ENCODE data around the gene VPS37C. TPM values are rescaled to one million over a fixed set of nuclear protein-coding genes. Genes with fewer than 3 reads are reported as not detected.

The VPS37C gene
- total RNA-seq, 1 experiment from 2014 or later: 23.1 TPM

GRCh38 chr11:61128947-61129638 lies 32.1 kb downstream of the VPS37C start:
- Histone ChIP-seq H3K36me3 (ENCODE audit: control insufficient read depth in 1 of 2, insufficient read depth in 2 of 2, low read length in 2 of 2) (no peaks in the 10 kb centered on the region), H2AFZ (ENCODE audit: low read depth, low read length, poor library complexity, severe bottlenecking) (no peak overlapping the region), H3K27me3 (ENCODE audit: insufficient read depth, low read length) (no peaks in the 10 kb centered on the region), H3K9me2 (ENCODE audit: insufficient read depth) (no peaks in the 10 kb centered on the region), H3K27ac (ENCODE audit: low read depth, low read length) (no peak overlapping the region), H3K4me3 (replicated peaks in 1 of 2; ENCODE audit: low read depth in 1 of 2, low read length in 2 of 2) (no peak overlapping the region), H3K4me2 (ENCODE audit: low read length) (peak overlapping the region; percentile 76), H4K20me1 (ENCODE audit: insufficient read depth) (no peaks in the 10 kb centered on the region), H3K9ac (ENCODE audit: low read length) (no peak overlapping the region), H3K4me1 (ENCODE audit: control insufficient read depth in 1 of 2, insufficient read depth in 2 of 2, low read length in 2 of 2) (peaks cover 6 to 26% of the 10 kb centered on the region in 2 experiments; a peak in 3 of 4 replicates), H3K79me2 (ENCODE audit: insufficient read depth, low read length) (no peaks in the 10 kb centered on the region), H3K9me3 (ENCODE audit: control insufficient read depth in 1 of 2, insufficient read depth in 1 of 2, low read depth in 1 of 2, low read length in 2 of 2) (no peaks in the 10 kb centered on the region)
- ATAC-seq: no peak
- DNase-seq (ENCODE audit: low read depth, low spot score): no peak
- TF ChIP-seq SIN3A (IDR thresholded peaks at IDR 0.05; ENCODE audit: low read depth): no peak
- ChIA-PET RAD21 (ENCODE audit: low non-redundant PET in 1 of 2, low total read pairs in 2 of 2, uncharacterized antibody in 2 of 2, unreplicated experiment in 2 of 2) (no interaction called here), POLR2A (no interaction called here), CTCF (interaction anchor here (0.8 to 1.2 kb wide), 4 partner anchors 58 to 298 kb away, joined by 3 to 7 read pairs (median 3); no protein-coding TSS in a partner anchor)
- intact Hi-C loops (cut with micrococcal nuclease): loop anchor here (1.0 kb wide), 4 partner anchors 58 to 298 kb away; no protein-coding TSS in a partner anchor
- no TSS peak for BruUV-seq (replicated peaks)

- BruUV-seq (replicated peaks): no TSS peak
- Histone ChIP-seq H3K9ac (ENCODE audit: low read length) (no peak overlapping the region), H4K20me1 (ENCODE audit: insufficient read depth) (no peaks in the 10 kb centered on the region), H3K4me2 (ENCODE audit: low read length) (no peak overlapping the region), H3K79me2 (ENCODE audit: insufficient read depth, low read length) (no peaks in the 10 kb centered on the region), H3K36me3 (ENCODE audit: control insufficient read depth in 1 of 2, insufficient read depth in 2 of 2, low read length in 2 of 2) (no peaks in the 10 kb centered on the region), H3K27ac (ENCODE audit: low read depth, low read length) (no peak overlapping the region), H3K4me3 (replicated peaks in 1 of 2; ENCODE audit: low read depth in 1 of 2, low read length in 2 of 2) (no peak overlapping the region), H2AFZ (ENCODE audit: low read depth, low read length, poor library complexity, severe bottlenecking) (no peak overlapping the region), H3K4me1 (ENCODE audit: control insufficient read depth in 1 of 2, insufficient read depth in 2 of 2, low read length in 2 of 2) (peaks cover 6 to 28% of the 10 kb centered on the region in 2 experiments; a peak in 3 of 4 replicates), H3K27me3 (ENCODE audit: insufficient read depth, low read length) (no peaks in the 10 kb centered on the region), H3K9me3 (ENCODE audit: control insufficient read depth in 1 of 2, insufficient read depth in 1 of 2, low read depth in 1 of 2, low read length in 2 of 2) (no peaks in the 10 kb centered on the region), H3K9me2 (ENCODE audit: insufficient read depth) (no peaks in the 10 kb centered on the region)
- DNase-seq (ENCODE audit: low read depth, low spot score) (no peak), ATAC-seq (no peak)
- ChIA-PET RAD21 (ENCODE audit: low non-redundant PET in 1 of 2, low total read pairs in 2 of 2, uncharacterized antibody in 2 of 2, unreplicated experiment in 2 of 2) (no interaction called here), POLR2A (no interaction called here), CTCF (interaction anchor here (1.1 to 1.2 kb wide), 2 partner anchors 59 to 258 kb away, joined by 3 read pairs; no protein-coding TSS in a partner anchor)
- intact Hi-C loops (cut with micrococcal nuclease): no loop called here
- TF ChIP-seq SP1 (IDR thresholded peaks at IDR 0.05; ENCODE audit: low read depth) (no peak), EZH2phosphoT487 (IDR thresholded peaks at IDR 0.05; ENCODE audit: borderline replicate concordance) (no peak)
Observed at GRCh38 chr11:61127991-61128390, 33.2 kb downstream of the VPS37C start.

All from HCT116 (cell line).